Measurements from ENCODE around the gene PRKAR1B.

PRKAR1B gene

GRCh38 chr7:725223-726005 is 1.7 kb downstream of the PRKAR1B start:
- no peak for DNase-seq (ENCODE audit: low read depth in 2 of 2, low spot score in 1 of 2)

- no peak for DNase-seq (ENCODE audit: low read depth in 2 of 2, low spot score in 1 of 2)
Measured at GRCh38 chr7:724298-724697, 2.8 kb downstream of the PRKAR1B start.

GRCh38 chr7:723541-723940 is 3.5 kb downstream of the PRKAR1B start:
- no peak for DNase-seq (ENCODE audit: low read depth in 2 of 2, low spot score in 1 of 2)

GRCh38 chr7:721619-722248 is 5.3 kb downstream of the PRKAR1B start:
- no peak for DNase-seq (ENCODE audit: low read depth in 2 of 2, low spot score in 1 of 2)

- no peak for DNase-seq (ENCODE audit: low read depth in 2 of 2, low spot score in 1 of 2)
Measured at GRCh38 chr7:716636-717035, 10.4 kb downstream of the PRKAR1B start.

GRCh38 chr7:716222-716621 is 10.9 kb downstream of the PRKAR1B start:
- DNase-seq (ENCODE audit: low read depth in 2 of 2, low spot score in 1 of 2) = no peak

GRCh38 chr7:714251-714671 is 12.8 kb downstream of the PRKAR1B start:
- no peak for DNase-seq (ENCODE audit: low read depth in 2 of 2, low spot score in 1 of 2)

GRCh38 chr7:713488-714230 is 13.4 kb downstream of the PRKAR1B start:
- no peak for DNase-seq (ENCODE audit: low read depth in 2 of 2, low spot score in 1 of 2)

- no peak for DNase-seq (ENCODE audit: low read depth in 2 of 2, low spot score in 1 of 2)
Measured at GRCh38 chr7:713139-713457, 14.0 kb downstream of the PRKAR1B start.

- no peak for DNase-seq (ENCODE audit: low read depth in 2 of 2, low spot score in 1 of 2)
Measured at GRCh38 chr7:712381-713138, 14.5 kb downstream of the PRKAR1B start.

- DNase-seq (ENCODE audit: low read depth in 2 of 2, low spot score in 1 of 2) = no peak
Measured at GRCh38 chr7:711922-712380, 15.1 kb downstream of the PRKAR1B start.

GRCh38 chr7:711093-711921 is 15.8 kb downstream of the PRKAR1B start:
- DNase-seq (ENCODE audit: low read depth in 2 of 2, low spot score in 1 of 2) = no peak

- no peak for DNase-seq (ENCODE audit: low read depth in 2 of 2, low spot score in 1 of 2)
Measured at GRCh38 chr7:710161-710560, 16.9 kb downstream of the PRKAR1B start.

- DNase-seq (ENCODE audit: low read depth in 2 of 2, low spot score in 1 of 2) = no peak
Measured at GRCh38 chr7:707296-708000, 19.6 kb downstream of the PRKAR1B start.

- no peak for DNase-seq (ENCODE audit: low read depth in 2 of 2, low spot score in 1 of 2)
Measured at GRCh38 chr7:706721-707120, 20.4 kb downstream of the PRKAR1B start.

- no peak for DNase-seq (ENCODE audit: low read depth in 2 of 2, low spot score in 1 of 2)
Measured at GRCh38 chr7:703049-703448, 24.0 kb downstream of the PRKAR1B start.

GRCh38 chr7:701086-701671 is 25.9 kb downstream of the PRKAR1B start:
- DNase-seq (ENCODE audit: low read depth in 2 of 2, low spot score in 1 of 2) = no peak

- DNase-seq (ENCODE audit: low read depth in 2 of 2, low spot score in 1 of 2) = no peak
Measured at GRCh38 chr7:699476-700170, 27.5 kb downstream of the PRKAR1B start.
